Measurements from ENCODE around the gene EMP1. TPM values are rescaled to one million over a fixed set of nuclear protein-coding genes. Genes with fewer than 3 reads are reported as not detected.

The EMP1 gene
- total and polyA plus RNA-seq, 2 of the 8 experiments (the other 6 are each of a cell fraction or from before 2014, with no cell fraction given) = 0.17 to 0.65 TPM

GRCh38 chr12:13152281-13152680, 44.2 kb upstream of the EMP1 start:
- Histone ChIP-seq H3K9ac (replicated peaks in 1 of 4; ENCODE audit: extremely low read depth in 1 of 4, low read depth in 3 of 4, low read length in 3 of 4) (no peak overlapping the region), H3K56ac (replicated peaks; ENCODE audit: insufficient read length, low read depth, low read length) (no peak overlapping the region), H2AK5ac (ENCODE audit: low read depth, low read length) (no peak overlapping the region), H3K23ac (ENCODE audit: insufficient read length) (no peak overlapping the region), H3K4ac (replicated peaks; ENCODE audit: insufficient read length, low read depth, low read length) (no peak overlapping the region), H3K23me2 (ENCODE audit: low read depth, low read length) (no peaks in the 10 kb centered on the region), H3K79me1 (ENCODE audit: low read depth, low read length) (no peaks in the 10 kb centered on the region), H4K8ac (ENCODE audit: extremely low read depth, insufficient read depth, low read length) (no peak overlapping the region), H2AFZ (ENCODE audit: low read length) (no peak overlapping the region), H3K9me3 (ENCODE audit: insufficient read depth in 2 of 2, low read depth in 1 of 2, low read length in 1 of 2) (no peaks in the 10 kb centered on the region), H3K27me3 (replicated peaks in 1 of 4; ENCODE audit: control insufficient read depth in 3 of 4, extremely low read depth in 1 of 4, insufficient read depth in 3 of 4, low read length in 3 of 4) (no peaks in the 10 kb centered on the region), H4K5ac (ENCODE audit: insufficient read length, low read depth, low read length) (no peak overlapping the region), H2BK120ac (replicated peaks; ENCODE audit: low read depth, low read length) (no peak overlapping the region), H3K36me3 (ENCODE audit: control insufficient read depth in 2 of 4, insufficient read depth in 4 of 4, low read length in 3 of 4) (no peaks in the 10 kb centered on the region), H3K14ac (ENCODE audit: insufficient read length) (no peak overlapping the region), H2BK15ac (ENCODE audit: low read length) (no peak overlapping the region), H4K91ac (replicated peaks; ENCODE audit: insufficient read length, low read length) (no peak overlapping the region), H4K20me1 (replicated peaks in 1 of 2; ENCODE audit: control insufficient read depth in 1 of 2, insufficient read depth in 2 of 2, low read length in 2 of 2) (no peaks in the 10 kb centered on the region), H3K4me2 (ENCODE audit: insufficient read depth in 1 of 2, low read depth in 2 of 2, low read length in 2 of 2) (no peak overlapping the region), H2BK12ac (ENCODE audit: low read depth, low read length) (no peak overlapping the region), H3K79me2 (ENCODE audit: control insufficient read depth in 1 of 2, insufficient read depth in 2 of 2, low read length in 2 of 2) (no peaks in the 10 kb centered on the region), H3K4me3 (ENCODE audit: extremely low read depth in 1 of 4, insufficient read depth in 2 of 4, low read depth in 3 of 4, low read length in 4 of 4) (no peak overlapping the region), H2BK5ac (ENCODE audit: low read depth, low read length) (no peak overlapping the region), H2BK20ac (ENCODE audit: low read length) (0 out of 2 replicates have a peak overlapping the region, but pooled peaks have one; percentile 13), H3K4me1 (replicated peaks in 1 of 4; ENCODE audit: control insufficient read depth in 3 of 4, insufficient read depth in 4 of 4, low read length in 3 of 4) (peaks cover 0 to 10% (median 0%) of the 10 kb centered on the region in 4 experiments; a peak in 2 of 7 replicates), H3K18ac (ENCODE audit: extremely low read depth, low read length) (no peak overlapping the region), H3K27ac (ENCODE audit: low read depth, low read length) (no peak overlapping the region)
- ChIA-PET POLR2A (ENCODE audit: partially characterized antibody) (no interaction called here), CTCF (ENCODE audit: partially characterized antibody) (interaction anchor here (0.7 to 1.5 kb wide), 3 partner anchors 8 to 56 kb away, joined by 3 to 5 read pairs (median 3); no protein-coding TSS in a partner anchor)
- TF ChIP-seq HDAC2 (IDR thresholded peaks at IDR 0.05; ENCODE audit: borderline replicate concordance in 1 of 2, low read depth in 2 of 2, low read length in 2 of 2) (no peak), CHD1 (IDR thresholded peaks at IDR 0.05; ENCODE audit: low read depth, low read length) (no peak), EGR1 (IDR thresholded peaks at IDR 0.05; ENCODE audit: borderline replicate concordance, low read depth, low read length) (no peak), KDM1A (IDR thresholded peaks at IDR 0.05; ENCODE audit: borderline replicate concordance, low read length) (no peak), YY1 (IDR thresholded peaks at IDR 0.05; ENCODE audit: low read depth, low read length) (no peak), RFX5 (IDR thresholded peaks at IDR 0.05; ENCODE audit: borderline replicate concordance, low read depth, low read length) (no peak), HDAC6 (IDR thresholded peaks at IDR 0.05; ENCODE audit: low read depth, low read length) (no peak)
- DNase-seq (ENCODE audit: low read depth in 1 of 2, low spot score in 2 of 2) (no peak), FAIRE-seq (no peak)
- 77% methylated on average over 1 of the region's 1 CpG; no CpG with 5 or more reads in 1 of the 2 experiments for WGBS, 2 experiments (ENCODE audit: extremely low coverage in 1 of 2, insufficient coverage in 1 of 2, insufficient read length in 1 of 2, insufficient replicate concordance in 2 of 2, low coverage in 1 of 2, low lambda C conversion rate in 2 of 2, missing lambda C conversion rate in 1 of 2)

Measured in H1 (cell line).